Stimulated activated CD4-positive, alpha-beta T cell treated with anti-CD3 and anti-CD28 coated beads, Interleukin-15, amount 100 ng/mL, for 1 hour (primary cell): Measurements from ENCODE around the gene GRN.
"Not testable (repeated sequence)": the region's sequence is repeated elsewhere in the genome, so short reads cannot be mapped to it uniquely, and the experiment has no call there.

Experiments used
- DNase-seq, 2 donors: peaks; one replicate each; pipeline ENCODE4 v3.0.0-alpha.2; 2020; ENCODE audit warnings: low read depth in 1 of 2, low spot score in 1 of 2

Gene GRN

DNA sequence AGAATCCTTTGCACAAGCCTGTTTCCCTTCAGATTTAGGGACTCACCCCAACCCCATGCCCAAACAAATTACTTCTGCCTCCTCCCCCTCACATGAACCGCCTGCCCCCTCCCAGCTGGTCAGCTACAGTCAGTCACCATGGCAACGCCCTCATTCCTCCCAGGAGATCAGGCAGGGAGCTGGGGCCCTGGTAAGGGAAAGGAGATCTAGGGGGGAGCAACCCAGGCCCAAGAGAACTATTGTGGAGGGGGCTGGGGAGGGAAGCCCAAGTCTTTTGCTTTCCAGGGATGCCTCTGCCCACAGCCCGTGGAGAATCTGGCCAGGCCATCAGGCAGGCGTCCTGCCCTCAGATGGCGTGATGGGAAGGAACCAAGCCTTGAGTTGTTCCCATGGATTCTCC, 15.7 kb downstream of the GRN start:
- DNase-seq, result no peak

DNA sequence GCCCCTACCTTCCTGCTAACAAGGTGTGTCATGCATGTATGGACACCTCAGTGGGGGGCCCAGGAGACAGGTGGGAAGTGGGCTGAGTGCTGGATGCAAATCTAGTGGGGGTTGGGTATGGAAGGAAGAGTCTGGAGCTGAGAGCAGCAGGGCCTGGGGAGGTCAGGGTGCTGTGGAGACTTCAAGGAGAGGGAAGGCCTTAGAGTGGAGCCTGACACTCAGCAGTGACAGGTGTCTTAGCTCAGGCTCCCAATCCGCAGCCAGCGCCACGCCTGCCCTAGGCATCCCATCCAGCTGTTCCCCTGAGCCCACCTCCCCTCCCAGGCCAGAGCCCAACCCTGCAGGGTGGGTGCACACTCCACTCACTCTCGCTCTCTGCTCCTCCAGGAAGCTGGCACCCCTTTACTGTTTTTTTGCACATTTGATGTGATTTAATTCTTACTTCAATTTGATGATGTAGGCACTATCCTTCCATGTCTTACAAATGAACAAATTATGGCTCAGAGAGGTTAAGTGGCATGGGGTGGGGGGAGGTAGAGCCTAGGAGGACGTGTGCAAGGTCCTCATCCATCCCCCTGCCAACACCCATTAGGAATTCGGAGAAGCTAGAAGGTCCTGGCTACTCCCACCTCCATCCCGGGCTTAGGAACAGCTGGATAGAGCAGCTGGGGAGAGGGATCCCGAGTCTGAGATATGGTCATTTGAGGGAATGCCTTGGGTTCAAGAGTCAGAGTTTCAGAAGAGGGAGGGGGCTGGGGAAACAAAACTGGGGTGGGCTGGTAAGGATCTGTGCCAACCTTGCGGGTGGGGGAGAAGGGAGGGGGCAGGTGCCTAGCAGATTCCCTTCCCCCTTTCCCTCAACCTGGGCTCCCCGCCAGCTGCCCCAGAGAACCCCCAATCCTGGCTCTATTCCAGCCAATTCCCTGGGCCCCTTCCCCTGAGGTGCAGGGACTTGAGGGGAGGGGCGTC, 16.5 kb downstream of the GRN start:
- no peak for DNase-seq

DNA sequence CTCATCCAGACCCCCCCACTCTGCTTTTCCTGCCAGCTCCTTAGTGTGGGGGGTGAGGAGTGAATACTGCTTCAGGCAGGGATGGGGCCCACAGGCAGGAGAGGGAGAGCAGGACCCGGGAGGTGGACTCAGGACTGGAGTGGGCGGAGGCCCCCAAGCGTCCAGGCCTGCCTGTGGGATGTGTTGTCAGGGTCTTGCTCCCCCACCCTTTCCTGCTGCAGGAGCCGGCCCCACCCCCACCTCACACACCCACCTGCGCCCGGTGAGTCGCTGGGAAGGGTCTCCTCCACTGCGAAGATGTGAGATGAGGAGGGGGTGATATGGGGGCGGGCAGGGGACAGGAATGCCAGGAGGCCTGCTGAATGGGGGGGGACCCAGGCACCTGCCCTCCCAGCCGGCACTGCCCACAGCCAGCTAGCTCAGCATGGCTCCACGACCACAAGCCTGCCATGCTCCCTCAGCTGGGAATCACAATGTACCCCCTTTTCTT, 17.4 kb downstream of the GRN start:
- DNase-seq, result no peak

DNA sequence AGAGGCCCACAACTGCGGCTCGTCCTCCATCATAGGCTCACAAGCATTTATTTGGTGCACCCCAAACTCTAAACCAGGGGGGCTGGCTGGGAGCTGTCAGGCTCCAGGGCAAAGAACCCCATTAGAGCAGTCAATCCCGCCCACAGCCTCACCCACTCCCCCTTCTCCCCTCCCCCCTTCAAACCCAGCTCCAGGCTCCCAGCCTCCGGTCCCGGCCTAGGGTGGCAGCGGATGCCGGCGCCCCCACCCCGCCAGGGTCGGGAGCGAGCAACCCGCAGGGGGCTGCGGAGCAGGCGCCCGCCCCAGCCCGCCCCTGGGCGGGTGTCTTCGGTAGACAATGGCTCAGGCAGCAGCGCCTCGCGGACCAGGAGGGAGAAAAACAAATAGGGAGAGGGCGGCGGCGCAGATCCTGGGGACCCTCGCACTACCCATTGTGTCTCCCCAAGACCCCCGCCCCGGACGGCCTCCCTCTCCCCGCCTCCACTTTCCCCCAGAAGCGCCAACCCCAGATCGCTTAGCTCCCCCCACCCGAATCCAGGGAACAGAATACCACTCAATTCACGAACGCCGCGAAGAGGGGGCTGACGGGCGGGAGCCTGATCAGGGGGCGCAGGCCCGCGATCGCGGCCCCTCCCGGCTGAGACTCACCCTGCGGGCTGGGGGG, 18.0 kb downstream of the GRN start:
- DNase-seq, result peak in 1 of 2 donors; percentile 11

DNA sequence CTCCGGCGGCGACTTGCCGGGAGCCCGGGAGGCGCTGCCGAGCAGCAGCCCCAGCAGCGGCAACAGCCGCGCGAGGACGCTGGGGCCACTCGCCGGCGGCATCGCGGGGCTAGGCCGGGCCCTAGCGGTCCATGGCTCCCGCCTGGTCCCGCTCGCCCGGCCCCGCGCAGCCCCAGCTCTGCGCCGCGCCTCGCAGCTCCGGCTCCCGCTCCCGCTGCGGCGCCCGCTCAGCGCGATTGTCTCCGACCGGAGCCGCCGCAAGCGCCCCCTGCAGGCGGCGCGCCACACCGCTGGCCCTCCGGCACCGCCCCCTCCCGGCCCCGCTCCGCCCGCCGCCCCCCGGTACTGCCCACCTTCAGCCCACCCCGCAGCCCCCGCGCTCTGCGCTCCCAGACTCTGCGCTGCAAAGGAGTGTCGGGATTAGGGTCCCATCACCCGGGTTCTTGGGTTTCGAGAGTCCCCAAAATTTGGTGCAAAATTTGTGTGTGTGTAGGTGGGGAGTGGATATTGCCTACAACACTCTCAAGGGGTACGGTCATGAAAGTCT, 18.6 kb downstream of the GRN start, which contains the start of gene FAM171A2:
Gene FAM171A2 (minus strand): TSS at position 241 of the 547 bp plus-strand sequence. CDS start 139 bp downstream, at position 102.
- DNase-seq, result peak; percentile 39 to 60

DNA sequence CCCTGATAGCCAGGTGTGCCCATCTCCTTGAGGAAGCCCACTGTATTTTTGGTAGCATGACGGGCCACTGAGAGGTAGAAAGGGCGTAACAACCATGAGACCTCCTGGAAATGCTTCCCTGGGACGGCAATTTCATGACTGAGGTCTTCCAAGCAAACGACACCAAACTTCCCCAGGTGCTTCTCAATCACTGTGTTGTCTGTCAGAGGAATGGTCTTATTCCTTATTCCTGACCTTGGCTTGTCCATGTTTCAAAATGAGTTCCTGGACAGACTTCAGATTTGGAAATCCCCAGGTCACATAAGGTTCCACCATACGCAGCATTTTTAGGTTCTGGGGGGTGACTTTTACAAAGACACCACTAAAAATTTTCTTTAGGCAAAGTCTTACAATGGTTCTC, 19.9 kb downstream of the GRN start:
- not testable (repeated sequence) for DNase-seq

DNA sequence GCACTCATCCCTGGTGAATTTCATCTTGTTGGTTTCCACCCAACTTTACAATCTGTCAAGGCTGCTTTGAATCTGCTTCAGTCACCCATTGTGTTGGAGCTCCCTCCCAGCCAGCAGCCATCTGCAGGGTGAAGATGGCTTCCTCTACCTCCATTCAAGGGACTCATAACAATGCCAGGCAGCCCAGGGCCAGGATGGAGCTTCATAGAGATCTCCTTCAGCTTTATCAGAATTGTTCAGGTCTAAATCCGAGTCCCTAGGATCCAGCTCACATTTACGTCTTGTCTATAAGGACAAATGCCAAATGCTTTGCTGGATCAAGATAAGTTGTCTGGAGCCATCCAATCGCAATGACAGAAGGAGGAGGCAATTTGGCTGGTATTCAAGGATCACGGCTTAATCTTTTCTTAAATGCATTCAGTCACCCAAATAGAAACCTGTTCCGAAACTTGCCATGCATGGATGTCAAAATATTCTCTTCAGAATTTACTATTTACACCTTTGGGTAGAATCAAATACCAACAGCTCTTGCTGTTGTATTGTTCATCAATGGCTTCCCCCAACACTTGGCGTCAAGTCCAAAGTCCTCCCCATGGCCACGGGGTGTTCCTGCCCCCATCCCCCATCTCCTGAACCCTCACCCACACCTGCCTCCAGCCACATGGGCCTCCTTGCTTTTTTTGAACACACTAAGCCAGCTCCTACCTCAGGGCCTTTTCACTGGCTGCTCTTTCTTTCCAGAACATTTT, 22.3 kb downstream of the GRN start:
- DNase-seq, result no peak

DNA sequence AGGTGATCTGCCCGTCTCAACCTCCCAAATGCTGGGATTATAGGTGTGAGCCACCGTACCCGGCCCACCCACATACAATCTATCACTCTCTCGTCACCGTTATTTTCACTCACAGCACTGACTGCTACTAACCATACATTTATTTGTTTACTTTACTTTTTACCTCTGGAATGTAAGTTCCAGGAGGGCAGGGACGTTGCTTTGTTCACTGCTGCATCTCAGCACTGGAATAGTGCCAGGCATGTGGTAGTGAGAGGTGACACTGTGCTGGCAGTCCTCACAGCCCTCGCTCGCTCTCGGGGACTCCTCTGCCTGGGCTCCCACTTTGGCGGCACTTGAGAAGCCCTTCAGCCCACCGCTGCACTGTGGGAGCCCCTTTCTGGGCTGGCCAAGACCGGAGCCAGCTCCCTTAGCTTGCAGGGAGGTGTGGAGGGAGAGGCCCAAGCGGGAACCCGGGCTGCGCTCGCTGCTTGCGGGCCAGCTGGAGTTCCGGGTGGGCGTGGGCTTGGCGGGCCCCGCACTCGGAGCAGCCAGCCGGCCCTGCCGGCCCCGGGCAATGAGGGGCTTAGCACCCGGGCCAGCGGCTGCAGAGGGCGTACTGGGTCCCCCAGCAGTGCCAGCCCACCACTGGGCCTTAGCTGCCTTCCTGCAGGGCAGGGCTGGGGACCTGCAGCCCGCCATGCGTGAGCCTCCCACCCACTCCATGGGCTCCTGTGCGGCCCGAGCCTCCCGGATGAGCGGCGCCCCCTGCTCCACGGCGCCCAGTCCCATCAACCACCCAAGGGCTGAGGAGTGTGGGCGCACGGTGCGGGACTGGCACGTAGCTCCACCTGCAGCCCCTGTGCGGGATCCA, 23.5 kb downstream of the GRN start:
- not testable (repeated sequence) for DNase-seq

DNA sequence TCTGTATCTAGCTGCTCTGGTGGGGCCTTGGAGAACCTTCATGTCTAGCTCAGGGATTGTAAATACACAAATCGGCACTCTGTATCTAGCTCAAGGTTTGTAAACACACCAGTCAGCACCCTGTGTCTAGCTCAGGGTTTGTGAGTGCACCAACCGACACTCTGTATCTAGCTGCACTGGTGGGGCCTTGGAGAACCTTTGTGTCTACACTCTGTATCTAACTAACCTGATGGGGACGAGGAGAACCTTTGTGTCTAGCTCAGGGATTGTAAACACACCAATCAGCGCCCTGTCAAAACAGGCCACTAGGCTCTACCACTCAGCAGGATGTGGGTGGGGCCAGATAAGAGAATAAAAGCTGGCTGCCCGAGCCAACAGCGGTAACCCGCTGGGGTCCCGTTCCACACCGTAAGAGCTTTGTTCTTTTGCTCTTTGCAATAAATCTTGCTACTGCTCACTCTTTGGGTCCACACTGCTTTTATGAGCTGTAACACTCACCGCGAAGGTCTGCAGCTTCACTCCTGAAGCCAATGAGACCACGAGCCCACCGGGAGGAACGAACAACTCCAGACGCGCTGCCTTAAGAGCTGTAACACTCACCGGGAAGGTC, 24.4 kb downstream of the GRN start:
- not testable (repeated sequence) for DNase-seq

DNA sequence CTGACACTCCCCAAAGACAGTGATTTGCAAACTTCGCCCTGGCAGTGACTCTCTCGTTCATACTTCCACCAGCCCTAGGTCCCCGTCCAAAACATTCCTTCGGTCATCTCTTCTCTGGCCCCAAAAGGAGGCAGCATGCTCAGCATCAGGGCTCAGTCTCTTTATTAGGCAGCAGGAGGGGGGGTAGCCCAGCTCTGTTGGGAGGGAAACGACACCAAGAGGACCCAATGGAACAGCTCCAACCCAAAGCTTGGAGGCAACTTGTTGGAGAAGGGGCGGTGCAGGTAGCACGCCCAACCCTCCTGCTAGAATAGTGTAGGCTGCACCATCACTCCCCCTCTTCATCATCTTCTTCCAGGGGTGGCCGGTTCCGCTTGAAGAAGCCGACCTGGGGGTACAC, 26.9 kb downstream of the GRN start:
- no peak for DNase-seq

DNA sequence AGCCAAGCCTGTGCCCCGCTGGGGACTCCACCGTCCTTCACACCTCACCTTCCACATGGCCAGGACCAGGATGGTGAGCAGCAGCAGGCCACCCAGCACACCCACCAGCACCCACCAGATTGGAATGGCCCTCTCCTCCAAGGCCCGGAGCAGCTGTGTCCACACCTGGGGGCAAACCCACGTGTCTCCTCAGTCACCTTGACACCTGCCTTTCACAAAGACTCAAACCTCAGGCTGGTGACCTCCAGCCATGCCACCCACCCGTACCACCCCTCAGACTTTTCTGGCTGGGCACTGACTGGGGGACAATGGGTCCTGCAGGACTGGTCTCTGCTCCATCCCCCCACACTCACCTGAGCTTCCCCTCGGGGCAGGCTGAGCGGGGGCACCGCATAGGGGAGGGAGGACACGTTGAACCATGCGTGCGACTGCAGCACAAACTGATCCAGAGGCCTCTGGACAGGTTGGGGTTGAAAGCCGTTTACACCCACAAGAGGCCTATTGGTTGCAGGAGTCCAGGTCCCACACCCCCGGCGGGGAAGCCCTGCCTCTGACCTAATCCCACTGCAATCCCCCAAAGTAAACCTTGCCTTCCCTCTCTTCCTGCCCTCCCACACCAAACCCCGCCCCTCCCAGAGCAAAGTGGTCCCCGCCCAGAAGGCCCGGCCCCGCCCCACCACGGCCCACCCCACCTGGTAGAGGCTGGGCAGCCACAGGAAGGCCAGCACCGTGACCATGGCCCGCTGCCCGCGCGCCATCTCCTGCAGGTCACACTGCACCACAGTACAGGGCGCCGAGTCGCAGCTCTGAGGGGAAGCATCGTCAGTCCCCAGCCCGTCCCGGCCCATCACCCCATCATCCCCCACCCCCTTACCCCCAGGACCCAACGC, 29.4 kb downstream of the GRN start:
- DNase-seq, result no peak

DNA sequence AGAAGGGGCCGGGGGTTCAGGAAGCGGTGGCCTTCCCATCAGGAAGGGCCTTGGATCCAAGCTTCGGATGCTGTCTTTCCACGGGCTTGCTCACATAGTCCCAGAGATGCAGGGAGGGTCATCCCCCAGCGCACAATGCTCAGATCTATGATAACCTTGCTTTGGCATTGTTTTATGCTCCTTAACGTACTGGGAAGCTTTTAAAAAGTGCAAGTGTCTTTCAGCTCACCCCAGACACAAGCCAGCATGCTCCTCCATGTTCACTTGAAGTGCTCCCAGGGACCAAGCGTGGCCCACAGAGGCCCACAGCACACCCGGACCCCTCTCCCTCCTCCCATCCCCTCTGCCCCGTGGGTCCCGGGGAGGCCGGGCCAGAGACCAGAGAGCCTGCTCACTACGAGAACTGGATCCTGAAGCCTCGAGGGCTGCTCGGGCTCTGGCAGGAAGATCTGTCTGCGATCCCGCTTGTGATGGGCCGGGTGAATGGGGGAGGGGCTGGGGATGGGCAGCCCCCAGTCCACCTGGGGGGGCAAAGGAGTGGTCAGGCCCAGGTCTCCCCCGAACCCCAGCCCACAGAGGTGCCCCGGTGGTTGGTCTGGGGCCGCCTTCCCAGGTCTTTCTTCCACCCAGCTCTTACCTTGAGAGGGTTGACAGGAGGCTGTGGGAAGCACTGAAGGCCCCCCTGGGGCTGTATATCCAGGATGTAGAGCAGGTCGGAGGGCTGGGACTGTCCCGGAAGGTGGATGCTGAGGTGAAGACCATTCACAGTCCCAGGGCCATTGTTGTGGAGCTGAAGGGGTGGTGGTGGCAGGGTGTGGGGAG, 30.3 kb downstream of the GRN start:
- DNase-seq, result no peak

DNA sequence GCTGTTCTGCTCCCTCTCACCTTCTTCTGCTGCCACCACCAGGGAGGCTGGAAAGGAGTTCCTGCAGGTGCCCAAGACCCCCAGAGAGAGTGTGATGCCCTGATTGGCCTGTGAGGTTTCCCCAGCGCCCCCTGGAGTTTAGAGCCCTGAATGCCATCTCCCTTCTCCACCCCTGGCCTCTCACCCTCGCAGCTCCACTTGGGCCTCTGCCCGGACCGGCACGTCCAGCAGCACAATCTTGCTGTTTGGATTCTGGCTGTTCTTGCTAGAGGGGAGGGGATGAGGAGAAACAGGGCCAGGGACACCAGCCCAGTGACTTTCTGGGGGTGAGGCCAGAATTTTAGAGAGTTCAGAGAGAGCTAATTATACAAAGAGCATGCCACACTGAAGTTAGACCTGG, 31.0 kb downstream of the GRN start:
- DNase-seq, result no peak

DNA sequence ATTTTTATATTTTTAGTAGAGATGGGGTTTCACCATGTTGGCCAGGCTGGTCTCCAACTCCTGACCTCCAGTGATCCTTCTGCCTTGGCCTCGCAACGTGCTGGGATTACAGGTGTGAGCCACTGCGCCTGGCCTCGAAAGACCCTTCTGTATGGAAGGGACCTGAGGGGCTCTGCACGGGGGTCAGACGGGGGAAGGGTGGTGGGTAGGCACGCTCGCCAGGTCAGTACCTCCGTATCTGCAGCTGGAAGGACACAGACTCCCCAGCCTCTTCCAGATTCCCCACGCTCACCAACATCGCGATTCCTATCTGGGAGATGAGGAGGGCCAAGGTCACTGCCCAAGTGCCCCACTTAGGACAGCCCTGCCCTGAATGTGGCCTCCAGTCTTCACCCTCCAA, 31.7 kb downstream of the GRN start:
- no peak for DNase-seq

DNA sequence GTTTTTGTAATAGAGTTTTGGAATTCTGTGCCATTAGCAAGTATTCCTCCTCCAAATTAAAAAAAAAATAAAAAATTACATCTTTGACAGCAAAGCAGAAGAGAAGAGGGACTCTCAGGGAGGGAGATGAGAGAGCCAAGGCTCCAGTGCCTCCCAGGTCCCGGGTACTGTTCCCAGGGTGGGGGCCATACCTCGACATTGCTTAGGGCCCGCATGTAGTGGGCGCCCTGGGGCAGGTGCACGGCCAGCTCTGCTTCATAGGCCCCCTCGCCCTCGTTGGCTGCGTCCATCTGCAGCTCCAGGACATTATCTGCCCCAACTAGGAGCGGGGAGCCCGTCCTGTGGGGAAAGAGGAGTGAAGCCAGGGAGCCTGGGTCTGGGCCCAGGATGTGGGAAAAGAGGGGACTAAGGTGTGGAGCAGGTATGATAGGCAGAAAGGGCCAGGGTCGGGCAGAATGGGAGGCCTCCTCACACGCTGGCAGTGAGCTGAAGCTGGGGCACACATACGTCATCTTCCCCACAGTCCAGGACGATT, 33.1 kb downstream of the GRN start:
- no peak for DNase-seq

DNA sequence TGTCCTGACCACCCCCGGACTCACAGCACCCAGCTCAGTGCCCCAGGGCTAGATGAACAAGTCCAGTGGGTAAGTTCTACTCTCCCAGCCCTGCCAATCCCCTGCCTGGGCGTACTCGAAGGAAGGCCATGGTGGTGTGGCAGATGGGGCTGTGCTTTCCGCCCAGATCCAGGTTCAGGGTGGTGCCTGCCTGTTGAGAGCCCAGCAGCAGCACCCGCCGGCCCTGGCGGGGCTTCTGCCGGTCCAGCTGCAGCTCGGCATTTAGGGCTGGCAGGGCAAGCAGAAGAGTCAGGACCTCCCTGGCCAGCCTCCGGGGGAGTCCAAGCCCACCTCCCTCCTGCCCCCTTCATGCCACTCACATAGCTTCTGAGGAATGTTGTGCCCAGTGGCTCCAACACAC, 34.8 kb downstream of the GRN start:
- DNase-seq, result no peak

DNA sequence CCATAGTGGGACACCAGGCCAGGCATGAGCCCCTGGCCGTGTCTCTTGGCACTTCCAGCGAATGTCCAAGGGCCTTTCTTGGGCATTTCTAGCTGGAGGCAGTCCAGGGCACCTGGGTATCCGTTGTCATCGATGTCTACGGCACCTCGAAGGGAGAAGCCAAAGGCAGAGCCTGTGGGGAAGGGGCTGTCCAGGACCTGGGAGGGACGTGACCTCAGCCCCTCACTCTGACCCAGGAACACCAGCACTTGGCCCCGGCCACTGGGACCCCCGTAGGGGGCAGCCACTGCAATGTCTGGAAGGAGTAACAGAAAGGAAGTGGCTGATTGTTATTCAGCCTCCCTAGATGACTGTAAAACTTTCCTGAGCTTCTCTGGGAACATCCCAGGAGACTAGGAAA, 35.7 kb downstream of the GRN start:
- DNase-seq, result no peak
